ENCODE measurements around the gene PRDX2. TPM values are rescaled to one million over a fixed set of nuclear protein-coding genes. Genes with fewer than 3 reads are reported as not detected.

Gene PRDX2
- total RNA-seq, 1 donor from 2014 or later, result 215 TPM

- TF ChIP-seq CTCF (IDR thresholded peaks at IDR 0.05; ENCODE audit: unreplicated experiment), result no peak
- peaks cover 27% of the 10 kb centered on the region for H3K4me1 Mint-ChIP-seq (ENCODE audit: unreplicated experiment)
- peak overlapping the region; percentile 74 for H3K27ac Mint-ChIP-seq (ENCODE audit: unreplicated experiment)
- no peaks in the 10 kb centered on the region for H3K9me3 Mint-ChIP-seq (ENCODE audit: unreplicated experiment)
- H3K36me3 Mint-ChIP-seq (ENCODE audit: low read depth, unreplicated experiment), result no peaks in the 10 kb centered on the region
- peak overlapping the region; percentile 92 for H3K4me3 Mint-ChIP-seq (ENCODE audit: unreplicated experiment)
- peaks cover 31% of the 10 kb centered on the region for H3K27me3 Mint-ChIP-seq (ENCODE audit: unreplicated experiment)
- DNase-seq (ENCODE audit: low spot score), result no peak
Measured at GRCh38 chr19:12792853-12793289, 8.7 kb downstream of the PRDX2 start.

GRCh38 chr19:12792051-12792852, 9.3 kb downstream of the PRDX2 start:
- Mint-ChIP-seq H3K27me3 (ENCODE audit: unreplicated experiment) (peaks cover 33% of the 10 kb centered on the region), H3K4me1 (ENCODE audit: unreplicated experiment) (peaks cover 27% of the 10 kb centered on the region), H3K4me3 (ENCODE audit: unreplicated experiment) (peak overlapping the region; percentile 92), H3K9me3 (ENCODE audit: unreplicated experiment) (no peaks in the 10 kb centered on the region), H3K27ac (ENCODE audit: unreplicated experiment) (peak overlapping the region; percentile 74), H3K36me3 (ENCODE audit: low read depth, unreplicated experiment) (no peaks in the 10 kb centered on the region)
- DNase-seq (ENCODE audit: low spot score), result peak; percentile 53
- TF ChIP-seq CTCF (IDR thresholded peaks at IDR 0.05; ENCODE audit: unreplicated experiment), result no peak

- H3K4me3 Mint-ChIP-seq (ENCODE audit: unreplicated experiment), result peak within 1 kb of the TSS; percentile 87
- H3K36me3 Mint-ChIP-seq (ENCODE audit: low read depth, unreplicated experiment), result no peaks in the 10 kb centered on the region
- no peaks in the 10 kb centered on the region for H3K9me3 Mint-ChIP-seq (ENCODE audit: unreplicated experiment)
- H3K4me1 Mint-ChIP-seq (ENCODE audit: unreplicated experiment), result peaks cover 27% of the 10 kb centered on the region
- DNase-seq (ENCODE audit: low spot score), result peak; percentile 94
- H3K27me3 Mint-ChIP-seq (ENCODE audit: unreplicated experiment), result peaks cover 33% of the 10 kb centered on the region
- no peak for TF ChIP-seq CTCF (IDR thresholded peaks at IDR 0.05; ENCODE audit: unreplicated experiment)
- peak within 1 kb of the TSS; percentile 76 for H3K27ac Mint-ChIP-seq (ENCODE audit: unreplicated experiment)
Measured at GRCh38 chr19:12791345-12792050, 10.1 kb downstream of the PRDX2 start, which contains the start of gene JUNB. JUNB (plus strand) TSS chr19:12791486; CDS start chr19:12791772, 286 bp downstream.

GRCh38 chr19:12790628-12791344, 10.8 kb downstream of the PRDX2 start:
- H3K27ac Mint-ChIP-seq (ENCODE audit: unreplicated experiment), result peak overlapping the region; percentile 76
- no peaks in the 10 kb centered on the region for H3K9me3 Mint-ChIP-seq (ENCODE audit: unreplicated experiment)
- H3K36me3 Mint-ChIP-seq (ENCODE audit: low read depth, unreplicated experiment), result no peaks in the 10 kb centered on the region

More at GRCh38 chr19:12790628-12791344, 10.8 kb downstream of the PRDX2 start:
- H3K27me3 Mint-ChIP-seq (ENCODE audit: unreplicated experiment), result peaks cover 28% of the 10 kb centered on the region
- DNase-seq (ENCODE audit: low spot score), result no peak
- TF ChIP-seq CTCF (IDR thresholded peaks at IDR 0.05; ENCODE audit: unreplicated experiment), result no peak
- peak overlapping the region; percentile 87 for H3K4me3 Mint-ChIP-seq (ENCODE audit: unreplicated experiment)
- H3K4me1 Mint-ChIP-seq (ENCODE audit: unreplicated experiment), result peaks cover 23% of the 10 kb centered on the region
